DMS153 treated with DMSO at 0.1 percent for 48 hours (cell line): Measurements from ENCODE around the gene CAGE1.
"Not testable (repeated sequence)": the region's sequence is repeated elsewhere in the genome, so short reads cannot be mapped to it uniquely, and the experiment has no call there.

ENCODE experiments used
- DNase-seq: peaks from one replicate; lab custom pipeline; 2025; ENCODE audit not compliant: unreplicated experiment; lab: John Stamatoyannopoulos, UW

CAGE1 gene

DNA sequence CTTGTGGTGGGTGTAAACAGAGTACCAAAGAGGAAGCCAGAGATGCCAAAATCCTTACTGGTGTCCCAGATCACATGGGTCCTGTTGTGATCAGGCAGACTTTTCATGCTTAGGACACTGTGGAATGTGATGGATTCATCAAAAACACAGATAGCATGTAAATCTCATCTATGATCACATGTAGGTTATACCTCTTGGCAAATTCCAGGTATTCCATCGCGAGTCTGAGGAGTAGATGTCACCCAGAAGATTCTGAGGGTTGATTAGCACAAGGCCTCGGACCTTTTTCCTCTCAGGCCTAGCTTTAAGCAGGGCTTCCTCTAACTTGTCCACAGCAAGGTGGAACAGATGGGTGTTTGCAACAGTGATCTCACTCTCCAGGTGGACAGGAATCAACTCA lies 48.3 kb downstream of the CAGE1 start:
- DNase-seq, result no peak

DNA sequence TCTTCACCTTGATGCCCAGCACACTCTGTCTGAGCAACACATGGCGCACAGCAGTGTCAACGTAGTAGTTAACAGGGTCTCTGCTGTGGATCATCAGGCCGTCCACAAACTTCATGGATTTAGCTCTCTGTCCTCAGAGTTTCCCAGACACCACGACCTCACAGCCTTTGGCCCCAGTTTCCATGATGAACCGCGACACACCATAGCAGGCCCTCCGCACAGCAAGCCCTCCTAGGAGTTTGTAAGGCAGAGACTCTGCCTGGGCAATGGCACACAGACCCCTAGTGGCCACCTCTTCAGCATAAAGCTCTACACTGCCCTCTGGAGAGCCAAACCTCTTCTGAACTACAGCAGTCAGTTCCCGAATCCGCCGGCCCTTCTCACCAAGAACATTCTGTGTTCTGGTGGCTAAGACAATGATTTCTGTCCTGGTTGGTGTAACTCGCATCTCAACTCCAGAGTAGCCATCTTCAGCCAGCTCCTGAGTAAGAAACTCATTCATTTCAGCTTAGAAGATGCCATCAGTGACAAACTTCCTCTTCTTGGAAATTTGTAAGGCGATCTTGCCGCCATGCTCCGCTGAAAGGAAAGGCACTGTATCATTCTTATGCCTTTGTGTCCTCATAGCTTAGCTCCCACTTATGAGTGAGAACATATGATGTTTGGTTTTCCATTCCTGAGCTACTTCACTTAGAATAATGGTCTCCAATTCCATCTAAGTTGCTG lies 50.4 kb downstream of the CAGE1 start:
- not testable (repeated sequence) for DNase-seq

DNA sequence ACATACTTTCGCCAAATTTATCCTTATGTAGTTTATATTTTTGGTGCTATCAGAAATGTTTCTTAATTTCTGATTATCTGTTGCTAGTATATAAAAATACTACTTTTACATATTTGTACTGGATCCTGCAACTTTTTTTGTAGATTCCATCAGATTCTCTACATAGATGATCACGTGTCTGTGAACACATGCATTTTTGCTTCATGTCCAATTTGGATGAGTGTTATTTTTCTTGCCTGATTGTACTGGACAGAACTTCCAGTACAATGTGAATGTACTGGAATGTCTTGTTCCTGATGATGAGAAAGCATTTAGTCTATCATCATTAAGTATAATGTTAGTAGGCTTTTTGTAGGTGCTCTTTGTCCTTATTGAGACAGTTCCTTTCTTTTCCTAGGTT lies 51.5 kb downstream of the CAGE1 start:
- no peak for DNase-seq

DNA sequence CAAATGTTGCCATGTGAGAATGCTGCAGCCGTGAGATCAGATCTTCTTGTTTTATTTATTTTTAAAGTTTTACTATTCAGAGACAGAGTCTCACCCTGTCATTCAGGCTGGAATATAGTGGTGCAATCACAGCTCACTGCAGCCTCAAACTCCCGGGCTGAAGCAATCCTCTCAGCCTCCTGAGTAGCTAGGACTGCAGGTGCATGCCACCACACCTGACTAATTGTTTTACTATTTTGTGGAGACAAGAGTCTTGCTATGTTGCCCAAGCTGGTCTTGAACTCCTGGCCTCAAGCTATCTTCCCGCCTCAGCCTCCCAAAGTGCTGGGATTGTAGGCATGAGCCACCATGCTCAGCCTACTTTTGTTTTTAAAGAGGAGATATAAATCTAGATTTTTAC lies 54.0 kb downstream of the CAGE1 start:
- DNase-seq, result no peak

DNA sequence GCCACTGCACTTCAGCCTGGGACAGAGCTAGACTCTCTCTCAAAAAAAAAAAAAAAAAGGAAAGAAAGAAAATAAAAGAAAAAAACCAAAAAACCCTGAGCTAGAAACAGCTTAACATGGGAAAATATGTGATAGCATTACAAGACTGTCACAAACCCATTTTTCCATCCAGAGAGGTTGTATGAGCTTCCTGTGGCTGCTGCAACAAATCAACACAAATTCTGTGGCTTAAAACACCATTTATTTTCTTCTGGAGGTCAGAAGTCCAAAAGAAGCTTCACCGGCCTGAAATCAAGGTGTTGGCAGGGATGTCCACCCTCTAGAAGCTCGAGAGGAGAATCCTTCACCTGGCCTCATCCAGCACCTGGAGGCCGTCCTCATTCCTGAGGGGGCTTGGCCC lies 54.9 kb downstream of the CAGE1 start:
- DNase-seq, result no peak

DNA sequence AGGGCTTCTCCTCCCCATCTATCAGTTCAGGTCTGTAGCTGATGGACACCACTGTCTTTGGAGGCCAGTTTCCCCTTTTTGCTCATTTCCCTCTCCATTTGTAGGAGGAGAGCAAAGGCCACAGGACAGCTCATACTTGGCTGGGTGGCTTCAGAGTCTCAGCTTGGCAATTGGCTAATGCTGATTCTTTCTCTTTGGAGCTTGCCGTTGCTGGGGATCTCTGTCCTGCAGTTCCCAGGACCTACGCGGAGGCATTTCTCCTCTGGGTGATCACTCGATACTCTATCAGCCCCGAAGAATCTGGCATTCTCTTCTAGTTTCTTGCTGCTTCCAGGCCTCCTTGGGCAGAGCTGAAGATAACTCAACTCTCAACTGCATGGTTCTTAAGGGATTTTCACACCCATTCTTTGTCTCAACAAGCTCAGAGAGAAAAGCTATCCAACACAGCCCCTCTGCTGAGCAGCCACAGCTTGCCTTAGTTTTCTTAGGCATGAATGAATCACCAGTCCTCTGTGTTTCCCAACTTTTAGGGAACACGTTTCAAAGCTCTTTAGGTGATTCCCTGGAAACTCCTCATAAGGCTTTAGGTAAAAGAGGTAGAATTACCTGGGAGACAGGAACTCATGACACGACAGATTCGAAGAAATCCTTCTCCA lies 57.3 kb downstream of the CAGE1 start:
- DNase-seq, result no peak

DNA sequence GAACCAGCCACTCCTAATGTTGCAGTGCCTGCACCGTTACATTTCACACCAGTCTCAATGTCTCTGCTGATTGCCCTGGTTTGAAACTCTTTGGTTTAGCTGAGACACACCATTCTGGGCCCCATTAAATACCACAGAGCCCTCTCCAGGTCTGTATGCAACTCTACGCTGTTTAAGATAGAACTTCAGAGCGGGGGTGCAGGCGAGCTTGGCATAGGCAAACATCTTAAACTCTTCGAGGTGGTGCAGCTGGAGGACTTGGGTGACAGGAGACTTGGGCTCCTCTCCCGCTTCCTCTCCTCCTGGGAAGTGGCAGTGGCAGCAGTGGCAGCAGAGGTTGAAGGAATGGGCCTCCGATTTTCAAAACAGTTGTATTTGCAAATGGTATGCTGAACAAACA lies 58.1 kb downstream of the CAGE1 start:
- no peak for DNase-seq

DNA sequence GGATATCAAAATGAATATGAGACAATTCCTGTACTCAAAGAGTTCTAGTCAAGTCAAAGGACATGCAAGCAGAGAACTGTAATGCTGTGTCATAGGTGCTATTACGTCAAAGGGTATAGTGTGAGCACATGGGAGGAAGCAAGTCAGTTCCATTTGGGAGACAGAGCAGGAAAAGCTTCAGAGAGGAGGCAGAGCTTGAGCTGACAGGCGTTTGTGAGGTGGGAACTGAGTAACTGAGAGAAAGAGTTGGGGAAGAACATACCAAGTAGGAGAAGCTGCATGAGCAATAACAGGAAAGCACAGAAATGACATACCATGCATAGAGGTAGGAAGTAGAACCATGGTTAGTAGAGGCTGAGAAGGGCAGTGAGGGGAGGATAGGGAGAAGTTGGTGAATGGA lies 61.3 kb downstream of the CAGE1 start:
- DNase-seq, result no peak

DNA sequence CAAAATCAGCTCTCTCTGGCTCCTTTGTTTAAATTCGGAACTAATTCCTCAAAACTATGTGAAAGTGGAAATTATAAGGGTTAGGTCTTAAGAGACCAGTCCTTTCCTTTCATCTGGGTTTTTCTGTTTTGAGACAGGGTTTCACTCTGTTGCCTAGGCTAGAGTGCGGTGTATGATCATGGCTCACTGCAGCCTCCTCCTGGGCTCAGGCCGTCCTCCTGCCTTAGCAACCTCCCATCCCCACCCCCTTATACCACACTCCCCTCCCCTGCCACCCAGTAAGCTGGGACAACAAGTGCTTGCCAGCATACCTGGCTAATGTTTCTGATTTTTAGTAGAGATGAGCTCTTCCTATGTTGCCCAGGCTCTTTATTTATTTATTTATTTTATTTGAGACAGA lies 63.8 kb downstream of the CAGE1 start:
- DNase-seq, result no peak

DNA sequence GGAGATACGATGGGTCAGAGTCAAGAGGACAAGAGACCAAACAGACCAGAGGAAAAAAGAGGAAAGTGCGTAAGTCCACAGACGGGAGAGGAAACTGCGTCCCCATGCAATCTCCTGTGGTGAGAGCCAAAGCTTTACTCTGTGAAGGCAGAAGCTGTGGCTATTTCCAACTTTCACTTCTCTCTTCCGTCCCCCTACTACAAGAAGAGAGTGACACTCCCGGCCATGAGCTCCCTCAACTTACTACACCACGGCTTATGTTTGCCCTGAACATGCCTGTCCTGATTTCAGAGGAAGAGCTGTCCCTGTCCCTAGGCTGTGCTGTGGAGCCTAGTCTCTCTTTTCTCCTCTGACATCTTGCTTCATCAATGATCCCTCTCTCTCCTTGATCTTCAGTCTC lies 65.0 kb downstream of the CAGE1 start:
- no peak for DNase-seq

DNA sequence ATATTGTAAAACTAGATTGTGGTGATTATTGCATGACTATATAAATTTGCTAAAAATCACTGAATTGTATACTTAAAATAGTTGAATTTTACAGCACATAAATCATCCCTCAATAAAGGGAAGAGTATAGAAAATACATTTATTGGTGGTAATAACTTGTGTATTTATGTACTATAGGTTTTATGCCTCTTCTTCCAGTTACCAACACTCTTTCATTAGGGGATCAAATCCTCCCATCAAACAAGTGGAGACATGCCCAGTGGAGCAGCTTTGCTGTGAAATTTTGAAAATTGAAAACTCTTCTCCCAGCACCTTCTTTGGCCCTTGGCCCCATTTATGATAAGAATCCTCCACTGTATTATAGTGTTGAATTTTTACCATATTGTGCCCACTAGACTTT lies 66.5 kb downstream of the CAGE1 start:
- DNase-seq, result no peak

DNA sequence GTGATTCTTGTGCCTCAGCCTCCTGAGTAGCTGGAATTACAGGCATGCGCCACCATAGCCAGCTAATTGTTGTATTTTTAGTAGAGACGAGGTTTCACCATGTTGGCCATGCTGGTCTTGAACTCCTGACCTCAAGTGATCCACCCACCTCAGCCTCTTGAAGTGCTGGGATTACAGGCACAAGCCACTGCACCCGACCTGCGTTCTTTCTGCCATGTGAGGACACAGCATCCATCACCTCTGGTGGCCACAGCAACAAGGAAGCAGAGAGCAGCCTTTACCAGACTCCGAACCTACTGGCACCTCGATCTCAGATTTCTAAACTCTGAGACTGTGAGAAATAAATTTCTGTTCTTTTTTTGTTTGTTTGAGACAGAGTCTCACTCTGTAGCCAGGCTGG lies 67.7 kb downstream of the CAGE1 start:
- DNase-seq, result not testable (repeated sequence)

DNA sequence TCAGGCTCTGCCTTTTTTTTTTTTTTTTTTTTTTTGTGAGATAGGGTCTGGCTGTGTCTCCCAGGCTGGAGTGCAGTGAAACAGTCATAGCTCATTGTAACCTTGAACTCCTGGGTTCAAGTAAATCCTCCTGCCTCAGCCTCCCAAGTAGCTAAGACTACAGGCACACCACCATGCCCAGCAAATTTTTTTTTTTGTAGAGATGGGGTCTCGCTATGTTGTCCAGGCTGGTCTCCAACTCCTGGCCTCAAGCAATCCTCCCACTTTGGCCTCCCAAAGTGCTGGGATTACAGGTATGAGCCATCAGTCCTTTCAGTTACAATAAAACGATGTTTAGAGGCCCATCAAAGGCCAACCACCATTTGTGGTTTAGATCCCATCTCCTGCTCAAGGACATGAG lies 70.1 kb downstream of the CAGE1 start:
- not testable (repeated sequence) for DNase-seq

DNA sequence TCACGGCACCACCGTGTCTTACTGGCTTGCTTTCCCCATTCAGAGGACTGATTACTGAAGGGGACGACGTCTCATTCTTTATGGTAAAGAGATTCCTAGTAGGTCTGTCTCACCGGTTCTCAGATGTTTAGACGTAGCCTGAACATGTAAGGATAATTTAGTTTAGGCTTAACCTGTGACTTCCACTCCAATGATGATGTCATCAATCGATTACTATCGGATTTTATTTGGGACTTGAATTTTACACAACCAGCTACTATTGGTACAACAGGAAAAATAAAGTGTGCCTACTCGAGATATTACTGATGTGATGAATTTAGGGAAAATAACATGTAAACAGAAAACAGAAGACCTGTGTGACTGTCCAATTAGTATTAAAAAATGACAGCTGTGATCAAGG lies 72.0 kb downstream of the CAGE1 start:
- no peak for DNase-seq

DNA sequence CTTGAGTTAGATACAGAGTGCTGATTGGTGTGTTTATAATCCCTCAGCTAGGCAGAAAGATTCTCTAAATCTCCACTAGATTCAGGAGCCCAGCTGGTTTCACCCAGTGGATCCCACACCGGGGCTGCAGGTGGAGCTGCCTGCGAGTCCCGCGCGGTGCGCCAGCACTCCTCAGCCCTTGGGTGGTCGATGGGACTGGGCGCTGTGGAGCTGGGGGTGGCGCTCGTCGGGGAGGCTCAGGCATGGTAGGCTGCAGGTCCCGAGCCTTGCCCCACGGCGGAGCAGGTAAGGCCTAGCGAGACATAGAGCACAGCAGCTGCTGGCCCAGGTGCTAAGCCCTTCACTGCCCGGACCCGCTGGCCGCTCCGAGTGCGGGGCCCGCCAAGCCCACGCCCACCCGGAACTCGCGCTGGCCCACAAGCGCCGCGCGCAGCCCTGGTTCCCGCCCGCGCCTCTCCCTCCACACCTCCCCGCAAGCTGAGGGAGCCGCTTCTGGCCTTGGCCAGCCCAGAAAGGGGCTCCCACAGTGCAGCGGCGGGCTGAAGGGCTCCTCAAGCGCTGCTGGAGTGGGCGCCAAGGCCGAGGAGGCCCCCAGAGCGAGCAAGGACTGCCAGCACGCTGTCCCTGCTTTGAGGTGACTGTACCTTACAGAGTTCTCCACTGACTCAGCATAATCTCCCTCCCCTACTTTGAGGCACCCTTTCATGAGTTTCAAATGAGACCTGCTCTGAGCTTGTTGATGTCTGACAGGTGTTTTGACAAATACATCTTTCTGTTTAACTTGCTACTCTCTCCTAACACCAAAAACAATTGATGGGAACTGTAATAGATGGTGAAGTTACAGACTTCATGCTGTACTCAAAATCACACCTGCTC lies 72.6 kb downstream of the CAGE1 start:
- no peak for DNase-seq

DNA sequence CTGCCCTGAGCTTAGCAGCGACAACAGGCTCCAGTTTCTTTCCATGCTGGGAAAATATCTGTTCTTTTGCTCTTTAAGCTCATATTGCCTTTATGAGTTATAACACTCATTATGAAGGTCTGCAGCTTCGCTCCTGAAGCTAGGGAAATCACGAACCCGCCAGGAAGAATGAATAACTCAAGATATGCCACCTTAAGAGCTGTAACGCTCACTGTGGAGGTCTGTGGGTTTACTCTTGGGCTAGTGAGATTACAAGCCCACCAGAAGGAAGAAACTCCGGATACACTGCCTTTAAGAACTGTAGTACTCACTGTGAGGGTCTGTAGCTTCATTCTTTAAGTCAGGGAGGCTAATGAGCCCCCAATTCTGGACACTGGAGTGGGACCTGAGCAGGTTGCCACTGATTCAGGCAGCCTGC lies 73.6 kb downstream of the CAGE1 start:
- DNase-seq, result no peak

DNA sequence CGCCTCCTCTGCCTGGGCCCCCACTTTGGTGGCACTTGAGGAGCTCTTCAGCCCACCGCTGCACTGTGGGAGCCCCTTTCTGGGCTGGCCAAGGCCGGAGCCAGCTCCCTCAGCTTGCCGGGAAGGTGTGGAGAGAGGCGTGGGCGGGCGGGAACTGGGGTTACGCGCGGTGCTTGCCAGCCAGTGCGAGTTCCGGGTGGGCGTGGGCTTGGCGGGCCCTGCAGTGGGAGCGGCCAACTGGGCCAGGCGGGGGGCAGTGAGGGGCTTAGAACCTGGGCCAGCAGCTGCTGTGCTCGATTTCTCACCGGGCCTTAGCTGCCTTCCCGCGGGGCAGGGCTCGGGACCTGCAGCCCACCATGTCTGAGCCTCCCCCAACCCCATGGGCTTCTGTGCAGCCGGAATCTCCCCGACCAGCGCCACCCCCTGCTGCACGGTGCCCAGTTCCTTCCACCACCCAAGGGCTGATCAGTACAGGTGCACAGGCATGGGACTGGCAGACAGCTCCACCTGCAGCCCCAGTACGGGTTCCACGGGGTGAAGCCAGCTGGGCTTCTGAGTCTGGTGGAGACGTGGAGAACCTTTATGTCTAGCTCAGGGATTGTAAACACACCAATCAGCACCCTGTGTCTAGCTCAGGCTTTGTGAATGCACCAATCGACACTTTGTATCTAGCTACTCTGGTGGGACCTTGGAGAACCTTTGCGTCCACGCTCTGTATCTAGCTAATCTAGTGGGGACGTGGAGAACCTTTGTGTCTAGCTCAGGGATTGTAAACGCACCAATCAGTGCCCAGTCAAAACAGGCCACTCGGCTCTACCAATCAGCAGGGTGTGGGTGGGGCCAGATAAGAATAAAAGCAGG lies 74.2 kb downstream of the CAGE1 start:
- not testable (repeated sequence) for DNase-seq

DNA sequence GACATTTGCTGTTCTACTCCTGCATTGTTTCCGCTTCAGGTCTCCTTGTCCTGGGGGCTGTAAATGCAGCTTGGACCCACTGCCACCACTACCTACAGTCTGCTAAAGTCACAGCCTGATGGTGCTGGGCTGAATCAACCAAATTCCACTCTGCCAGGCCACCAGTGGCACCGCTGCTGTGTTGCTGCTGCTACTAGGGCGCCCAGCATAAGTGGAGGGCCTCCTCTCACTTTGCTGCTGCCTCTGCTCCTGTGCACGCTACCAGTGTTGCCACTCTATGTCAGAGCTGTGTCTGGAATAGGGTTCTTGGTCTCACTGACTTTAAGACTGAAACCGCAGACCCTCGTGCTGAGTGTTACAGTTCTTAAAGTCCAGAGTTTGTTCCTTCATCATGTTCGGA lies 75.1 kb downstream of the CAGE1 start:
- no peak for DNase-seq

DNA sequence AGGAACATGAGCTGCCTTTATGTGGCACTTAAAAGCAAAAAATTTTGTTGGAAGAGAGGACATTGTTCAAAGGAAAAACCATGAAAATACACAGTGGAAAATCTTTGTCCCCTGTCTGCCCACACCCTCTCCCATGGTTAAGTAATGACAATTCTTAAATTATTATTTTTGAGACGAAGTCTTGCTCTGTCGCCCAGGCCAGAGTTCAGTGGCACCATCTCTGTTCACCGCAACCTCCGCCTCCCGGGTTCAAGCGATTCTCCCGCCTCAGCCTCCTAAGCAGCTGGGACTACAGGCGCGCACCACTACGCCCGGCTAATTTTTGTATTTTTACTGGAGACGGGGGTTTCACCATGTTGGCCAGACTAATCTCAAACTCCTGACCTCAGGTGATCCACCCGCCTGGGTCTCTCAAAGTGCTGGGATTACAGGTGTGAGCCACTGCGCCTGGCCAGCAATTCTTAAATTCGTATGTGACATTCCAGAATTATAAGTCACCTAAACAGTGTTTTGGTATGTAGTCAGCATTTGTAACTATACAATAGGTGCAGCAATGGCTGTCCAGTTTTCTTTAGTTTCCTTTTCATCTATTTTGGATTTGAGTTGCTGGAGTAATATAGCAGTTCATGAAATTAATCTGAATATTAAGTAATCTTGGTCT lies 75.9 kb downstream of the CAGE1 start:
- no peak for DNase-seq
